ENCODE results near the gene NOL12. TPM values are rescaled to one million over a fixed set of nuclear protein-coding genes. Genes with fewer than 3 reads are reported as not detected.

NOL12 gene
- total RNA-seq, 1 experiment from 2014 or later, result 30.4 TPM

DNA sequence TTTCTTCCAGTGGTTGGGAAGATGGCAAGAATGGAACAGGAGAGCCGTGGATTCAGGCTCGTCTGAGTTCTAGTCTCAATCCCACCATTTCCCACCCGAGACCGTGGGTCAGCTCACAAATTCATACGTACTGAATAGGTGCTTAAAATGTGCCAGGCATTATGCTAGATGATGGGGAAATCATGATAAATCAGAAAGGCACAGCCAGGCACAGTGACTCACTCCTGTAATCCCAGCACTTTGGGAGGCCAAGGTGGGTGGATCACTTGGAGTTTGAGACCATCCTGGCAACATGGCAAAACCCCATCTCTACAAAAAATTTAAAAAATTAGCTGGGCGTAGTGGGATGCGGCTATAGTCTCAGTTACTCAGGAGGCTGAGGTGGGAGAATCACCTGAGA is 17.8 kb downstream of the NOL12 start:
- Histone ChIP-seq H3K79me1 (ENCODE audit: insufficient read depth, low read depth, low read length, poor library complexity, severe bottlenecking) (no peaks in the 10 kb centered on the region), H3K79me2 (ENCODE audit: insufficient read depth, low read length) (no peaks in the 10 kb centered on the region; the same call in 1 of the 2 replicates), H2BK5ac (ENCODE audit: insufficient read length, low read length) (no peak overlapping the region), H3K27me3 (ENCODE audit: insufficient read depth, low read length) (no peaks in the 10 kb centered on the region), H4K5ac (ENCODE audit: insufficient read length, low read depth, low read length) (no peak overlapping the region), H3K27ac (ENCODE audit: insufficient read length, low read depth, low read length) (no peak overlapping the region), H4K91ac (ENCODE audit: insufficient read length, low read depth, low read length) (no peak overlapping the region), H3K23ac (ENCODE audit: insufficient read length, low read depth, low read length) (no peak overlapping the region), H3K9me3 (ENCODE audit: control insufficient read depth, low read depth, low read length) (no peaks in the 10 kb centered on the region), H4K8ac (replicated peaks; ENCODE audit: insufficient read length, low read depth, low read length) (no peak overlapping the region), H3K56ac (ENCODE audit: insufficient read length, low read depth, low read length) (no peak overlapping the region), H2BK20ac (ENCODE audit: low read depth, low read length, poor library complexity, severe bottlenecking) (no peak overlapping the region), H2AK5ac (ENCODE audit: insufficient read length, low read length) (no peak overlapping the region), H3K4me1 (ENCODE audit: insufficient read depth, low read length) (no peaks in the 10 kb centered on the region), H3K18ac (ENCODE audit: insufficient read length, low read depth, low read length) (no peak overlapping the region), H3K14ac (ENCODE audit: insufficient read depth, low read length) (no peak overlapping the region), H2BK120ac (ENCODE audit: low read depth, low read length, poor library complexity, severe bottlenecking) (no peak overlapping the region), H2BK15ac (ENCODE audit: low read depth, low read length) (no peak overlapping the region), H2BK12ac (ENCODE audit: insufficient read length, low read depth, low read length) (no peak overlapping the region), H3K4ac (ENCODE audit: low read depth, low read length) (no peak overlapping the region), H3K4me2 (ENCODE audit: insufficient read depth, insufficient read length, low read length) (no peak overlapping the region), H4K20me1 (ENCODE audit: control insufficient read depth, insufficient read depth, insufficient read length) (no peaks in the 10 kb centered on the region), H3T11ph (ENCODE audit: low read length) (no peak overlapping the region), H3K23me2 (ENCODE audit: insufficient read length, low read depth, low read length, poor library complexity, severe bottlenecking) (no peaks in the 10 kb centered on the region), H2AFZ (ENCODE audit: low read length) (no peak overlapping the region), H3K9ac (ENCODE audit: extremely low read depth, insufficient read length, low read length) (no peak overlapping the region)
- H3K9me3 Mint-ChIP-seq, result no peaks in the 10 kb centered on the region; a peak in 1 of 5 replicates
- peaks cover 0 to 3% of the 10 kb centered on the region in 2 experiments; a peak in 1 of 4 replicates for H3K4me1 Mint-ChIP-seq
- peaks cover 36 to 81% (median 80%) of the 10 kb centered on the region in 3 experiments; a peak in 6 of 7 replicates for H3K36me3 Mint-ChIP-seq (ENCODE audit: insufficient read depth in 1 of 3, low read depth in 3 of 3)
- H3K27me3 Mint-ChIP-seq (ENCODE audit: low read depth), result no peaks in the 10 kb centered on the region
- peak overlapping the region in 1 of 3 experiments; percentile 77; a peak in 1 of 7 replicates for H3K27ac Mint-ChIP-seq
- TF ChIP-seq, protein P1, sequence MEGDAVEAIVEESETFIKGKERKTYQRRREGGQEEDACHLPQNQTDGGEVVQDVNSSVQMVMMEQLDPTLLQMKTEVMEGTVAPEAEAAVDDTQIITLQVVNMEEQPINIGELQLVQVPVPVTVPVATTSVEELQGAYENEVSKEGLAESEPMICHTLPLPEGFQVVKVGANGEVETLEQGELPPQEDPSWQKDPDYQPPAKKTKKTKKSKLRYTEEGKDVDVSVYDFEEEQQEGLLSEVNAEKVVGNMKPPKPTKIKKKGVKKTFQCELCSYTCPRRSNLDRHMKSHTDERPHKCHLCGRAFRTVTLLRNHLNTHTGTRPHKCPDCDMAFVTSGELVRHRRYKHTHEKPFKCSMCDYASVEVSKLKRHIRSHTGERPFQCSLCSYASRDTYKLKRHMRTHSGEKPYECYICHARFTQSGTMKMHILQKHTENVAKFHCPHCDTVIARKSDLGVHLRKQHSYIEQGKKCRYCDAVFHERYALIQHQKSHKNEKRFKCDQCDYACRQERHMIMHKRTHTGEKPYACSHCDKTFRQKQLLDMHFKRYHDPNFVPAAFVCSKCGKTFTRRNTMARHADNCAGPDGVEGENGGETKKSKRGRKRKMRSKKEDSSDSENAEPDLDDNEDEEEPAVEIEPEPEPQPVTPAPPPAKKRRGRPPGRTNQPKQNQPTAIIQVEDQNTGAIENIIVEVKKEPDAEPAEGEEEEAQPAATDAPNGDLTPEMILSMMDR (conservative IDR thresholded peaks at IDR 0.05), result no peak
- WGBS (ENCODE audit: extremely low coverage, insufficient read length, low lambda C conversion rate), result no CpG with 5 or more reads among the region's 7 CpGs
- DNase-seq, result no peak
- no peak overlapping the region for H3K4me3 Mint-ChIP-seq

Measured in H9 (cell line).